Transverse colon (tissue), 4 donors: Measurements from ENCODE around the gene COL4A1. TPM values are rescaled to one million over a fixed set of nuclear protein-coding genes. Genes with fewer than 3 reads are reported as not detected.

Source experiments
- DNase-seq: peaks from one replicate; pipeline ENCODE4 v3.0.0-alpha.2; 2019
- H3K27ac ChIP-seq, 4 donors: fragments of 200-600 bp; sonication (generic); 2 replicates each; pipeline ENCODE4 v1.5.1; 2016 to 2018; ENCODE audit warnings: inconsistent platforms in 4 of 4
- H3K27me3 ChIP-seq: fragments of 200-600 bp; sonication (generic); 2 replicates; pipeline ENCODE4 v1.5.1; 2017; ENCODE audit warnings: inconsistent platforms
- H3K36me3 ChIP-seq, 4 donors: fragments of 200-600 bp; sonication (generic); 2 replicates each; pipeline ENCODE4 v1.5.1; 2017 to 2019; ENCODE audit warnings: inconsistent platforms in 4 of 4
- H3K4me1 ChIP-seq, 4 donors: fragments of 200-600 bp; sonication (generic); 2 replicates each; pipeline ENCODE4 v1.5.1; 2017 to 2020; ENCODE audit warnings: inconsistent platforms in 4 of 4
- H3K4me3 ChIP-seq, 4 donors: fragments of 200-600 bp; sonication (generic); 1 replicate in 1 of 4; 2 replicates in 3 of 4; pipeline versions ENCODE4 v1.5.1 to v1.6.1; 2017 to 2019; ENCODE audit warnings: inconsistent platforms in 4 of 4
- H3K9me3 ChIP-seq, 2 donors: fragments of 200-600 bp; sonication (generic); 2 replicates each; pipeline ENCODE4 v1.5.1; 2017 to 2019; ENCODE audit warnings: inconsistent platforms in 2 of 2
- CTCF ChIP-seq, 5 experiments: fragments of 200-600 bp in 3 of 5; fragments of 450-650 bp in 2 of 5; sonication (generic) in 3 of 5; IDR thresholded peaks; 1 replicate in 2 of 5; 2 replicates in 3 of 5; pipeline ENCODE4 v1.5.1; 2016 to 2017; ENCODE audit warnings: antibody characterized with exemption in 5 of 5, inconsistent platforms in 3 of 5, mild to moderate bottlenecking in 2 of 5, moderate library complexity in 1 of 5
- EP300 ChIP-seq: sonication (generic); formaldehyde crosslinking; IDR thresholded peaks from one replicate; pipeline ENCODE4 v1.6.1; 2017; ENCODE audit warnings: antibody characterized with exemption, low read depth
- POLR2A ChIP-seq: fragments of 450-650 bp; IDR thresholded peaks from one replicate; pipeline ENCODE4 v1.6.1; 2016; ENCODE audit warnings: antibody characterized with exemption, mild to moderate bottlenecking, moderate library complexity
- POLR2AphosphoS5 ChIP-seq, 3 donors: sonication (generic); formaldehyde crosslinking; IDR thresholded peaks; one replicate each; pipeline ENCODE4 v1.6.1; 2016; ENCODE audit warnings: antibody characterized with exemption in 3 of 3
- WGBS, 2 donors: methylation state at CpG; one replicate each; pipeline ENCODE4 v1.1.5; 2018; ENCODE audit warnings: low coverage in 1 of 2; 5-methylcytosine and 5-hydroxymethylcytosine counted together
- in situ Hi-C, 4 donors: fragments of 200-750 bp; cut with MboI; loops; one replicate each; pipeline versions ENCODE4 v1.15.0 to v1.15.1; 2017; ENCODE audit warnings: low sequenced_read_pairs in 3 of 4, low pct_ligation_motif_present in 1 of 4, low pct_unique_long_range_greater_than_20kb in 1 of 4
- intact Hi-C: fragments of 100-400 bp; cut with DNase I; formaldehyde crosslinking; loops from one replicate; pipeline ENCODE4 v1.15.1; 2023; ENCODE audit warnings: low total_unique reads
- total RNA-seq, 4 donors: library from RNA; depleted of rRNA; stranded (reverse); fragments of >200 nt; gene quantifications; one replicate each; pipeline ENCODE4 v1.1.0, GENCODE V29; 2016

Gene COL4A1
- total RNA-seq, 4 donors from 2014 or later: 46.4 to 180 (median 99.2) TPM

GRCh38 chr13:110340812-110341444 lies 34.0 kb upstream of the COL4A1 start:
- Histone ChIP-seq H3K27me3 (no peaks in the 10 kb centered on the region), H3K27ac (peak overlapping the region; percentile 84 to 87 (median 86)), H3K4me1 (peaks cover 24 to 86% (median 45%) of the 10 kb centered on the region in 4 donors), H3K36me3 (no peaks in the 10 kb centered on the region), H3K4me3 (no peak overlapping the region), H3K9me3 (no peaks in the 10 kb centered on the region)
- in situ Hi-C loops: no loop called here
- intact Hi-C loops: loop anchor here (5.0 kb wide), 1 partner anchor 34 kb away; the partner anchor contains the start of genes COL4A1 and COL4A2
- 45% methylated on average over 24 of the region's 24 CpGs; no CpG with 5 or more reads in 1 of the 2 donors for WGBS, 2 donors
- peak; percentile 76 for DNase-seq
- peak; percentile 31 for TF ChIP-seq POLR2A
- TF ChIP-seq POLR2AphosphoS5 (IDR thresholded peaks at IDR 0.05): peak; percentile 65 to 80 (median 77)
- TF ChIP-seq CTCF (IDR thresholded peaks at IDR 0.05): no peak
- peak; percentile 83 for TF ChIP-seq EP300

- Histone ChIP-seq H3K9me3 (no peaks in the 10 kb centered on the region), H3K36me3 (no peaks in the 10 kb centered on the region), H3K27ac (peak overlapping the region; percentile 84 to 87 (median 86)), H3K4me3 (no peak overlapping the region), H3K4me1 (peaks cover 24 to 82% (median 45%) of the 10 kb centered on the region in 4 donors), H3K27me3 (no peaks in the 10 kb centered on the region)
- intact Hi-C loops (loop anchor here (5.0 kb wide), 1 partner anchor 33 kb away; the partner anchor contains the start of genes COL4A1 and COL4A2), in situ Hi-C loops (no loop called here)
- DNase-seq: no peak
- 78 to 92% methylated on average over 5 to 9 of the region's 9 CpGs for WGBS, 2 donors
- TF ChIP-seq CTCF (IDR thresholded peaks at IDR 0.05): no peak
- no peak for TF ChIP-seq EP300
- no peak for TF ChIP-seq POLR2A
- no peak for TF ChIP-seq POLR2AphosphoS5 (IDR thresholded peaks at IDR 0.05)
Observed at GRCh38 chr13:110339975-110340550, 33.1 kb upstream of the COL4A1 start.

DNA sequence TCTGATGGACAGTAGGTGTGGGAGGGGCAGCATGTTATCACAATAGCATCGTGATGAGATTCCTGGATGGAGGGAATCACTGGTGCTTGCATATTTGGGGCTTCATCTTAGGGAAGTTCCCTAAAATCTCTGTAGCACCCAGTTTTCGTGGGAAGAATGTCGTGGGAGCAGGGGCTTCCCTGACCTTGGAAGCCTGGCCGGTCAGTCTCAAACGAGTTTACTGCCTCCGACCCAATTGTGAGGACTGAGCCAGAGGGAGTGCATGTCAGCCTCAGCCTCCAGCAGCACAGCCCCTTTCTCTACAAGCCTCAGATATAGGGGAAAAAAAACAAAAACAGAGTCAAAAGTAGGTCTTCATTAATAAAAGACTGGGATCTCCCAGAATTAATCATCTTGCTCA lies 32.3 kb upstream of the COL4A1 start:
- Histone ChIP-seq H3K4me1 (peaks cover 24 to 87% (median 45%) of the 10 kb centered on the region in 4 donors), H3K9me3 (no peaks in the 10 kb centered on the region), H3K27ac (peak overlapping the region; percentile 84 to 87 (median 86)), H3K36me3 (no peaks in the 10 kb centered on the region), H3K4me3 (no peak overlapping the region), H3K27me3 (no peaks in the 10 kb centered on the region)
- TF ChIP-seq POLR2AphosphoS5 (IDR thresholded peaks at IDR 0.05): no peak
- no peak for TF ChIP-seq POLR2A
- TF ChIP-seq CTCF (IDR thresholded peaks at IDR 0.05): no peak
- no peak for TF ChIP-seq EP300
- WGBS, 2 donors: 72 to 79% methylated on average over 6 of the region's 6 CpGs
- in situ Hi-C loops (no loop called here), intact Hi-C loops (no loop called here)
- DNase-seq: no peak

DNA sequence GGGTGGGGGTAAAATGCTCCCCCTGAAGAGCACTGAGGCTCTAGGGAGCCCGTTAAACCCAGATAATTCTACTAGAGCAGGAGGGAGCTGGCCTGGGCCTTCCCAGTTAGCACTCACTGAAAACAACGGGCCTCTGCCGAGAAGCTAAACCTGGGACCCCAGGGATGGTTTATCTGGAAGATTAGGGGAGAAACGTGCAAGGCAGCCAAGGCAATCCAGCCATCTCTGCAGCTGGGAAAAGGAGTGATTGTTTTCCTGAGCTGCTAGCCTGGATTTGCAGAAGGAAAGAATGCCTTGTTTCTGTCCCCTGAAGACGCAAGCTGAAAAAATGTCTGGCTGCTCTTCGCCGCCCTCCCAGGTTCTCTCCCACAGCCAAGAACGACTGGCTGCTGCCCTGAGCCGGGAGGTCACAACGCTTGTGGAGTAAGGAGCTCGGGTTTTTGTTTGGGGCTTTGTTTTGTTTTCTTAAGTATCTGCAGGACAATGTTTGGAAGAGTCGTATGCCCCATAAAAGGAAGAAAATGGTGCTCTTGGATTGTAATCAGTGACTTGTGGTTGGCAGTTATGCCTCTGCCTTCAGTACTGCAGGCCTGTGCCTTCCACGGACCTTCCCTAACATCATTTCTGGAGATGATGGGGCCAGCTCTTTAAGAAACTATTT lies 31.6 kb upstream of the COL4A1 start:
- DNase-seq: peak; percentile 51
- in situ Hi-C loops: no loop called here
- Histone ChIP-seq H3K27ac (peak overlapping the region; percentile 84 to 87 (median 86)), H3K9me3 (no peaks in the 10 kb centered on the region), H3K4me1 (peaks cover 24 to 90% (median 46%) of the 10 kb centered on the region in 4 donors), H3K27me3 (no peaks in the 10 kb centered on the region), H3K4me3 (no peak overlapping the region), H3K36me3 (no peaks in the 10 kb centered on the region)
- WGBS, 2 donors: 33 to 55% methylated on average over 8 to 13 of the region's 13 CpGs
- intact Hi-C loops: no loop called here
- TF ChIP-seq POLR2A (no peak), POLR2AphosphoS5 (IDR thresholded peaks at IDR 0.05) (peak; percentile 23 to 53 (median 33))
